Sigmoid colon (tissue), 4 donors: ENCODE data around the gene IGF2.

Source experiments
- CTCF ChIP-seq, 4 experiments: fragments of 450-650 bp in 3 of 4; fragments of 200-600 bp in 1 of 4; IDR thresholded peaks; one replicate each; pipeline ENCODE4 v1.5.1; 2016 to 2019; ENCODE audit warnings: antibody characterized with exemption in 4 of 4, mild to moderate bottlenecking in 3 of 4, moderate library complexity in 2 of 4
- EP300 ChIP-seq, 4 donors: sonication (generic); formaldehyde crosslinking; IDR thresholded peaks; one replicate each; pipeline ENCODE4 v1.6.1; 2017; ENCODE audit warnings: antibody characterized with exemption in 4 of 4
- POLR2A ChIP-seq, 2 donors: fragments of 450-650 bp; IDR thresholded peaks; one replicate each; pipeline ENCODE4 v1.6.1; 2016; ENCODE audit warnings: antibody characterized with exemption in 2 of 2, mild to moderate bottlenecking in 2 of 2, moderate library complexity in 2 of 2
- POLR2AphosphoS5 ChIP-seq, 4 donors: sonication (generic); formaldehyde crosslinking; IDR thresholded peaks; one replicate each; pipeline ENCODE4 v1.6.1; 2017; ENCODE audit warnings: antibody characterized with exemption in 4 of 4

- TF ChIP-seq CTCF (IDR thresholded peaks at IDR 0.05) (no peak), EP300 (IDR thresholded peaks at IDR 0.05) (no peak), POLR2A (IDR thresholded peaks at IDR 0.05) (no peak), POLR2AphosphoS5 (IDR thresholded peaks at IDR 0.05) (no peak)
These were observed 43.6 kb downstream of the IGF2 start for GRCh38 chr11:2095542-2095941.
